DMS53 (cell line): ENCODE measurements around the gene PDK4.
"Not testable (repeated sequence)": the region's sequence is repeated elsewhere in the genome, so short reads cannot be mapped to it uniquely, and the experiment has no call there.

Source experiments
- DNase-seq: peaks from one replicate; lab custom pipeline; 2025; lab: John Stamatoyannopoulos, UW

The PDK4 gene

DNA sequence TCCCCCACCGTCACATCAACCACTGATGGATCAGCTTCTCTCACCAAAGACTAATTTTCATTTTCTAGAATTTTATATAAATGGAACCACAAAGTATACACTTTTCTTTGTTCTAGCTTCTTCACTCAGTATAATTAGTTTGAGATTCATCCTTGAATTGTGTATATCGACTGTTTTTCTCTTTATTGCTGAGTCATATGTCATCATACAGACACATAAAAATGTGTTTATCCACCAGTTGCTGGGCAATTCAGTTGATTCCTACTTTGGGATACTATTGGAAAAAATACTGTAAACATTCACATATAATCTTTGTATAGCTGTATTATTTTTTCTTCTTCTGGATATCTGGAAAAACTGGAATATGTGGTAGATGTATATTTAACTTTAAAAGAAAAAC is 26.6 kb downstream of the PDK4 start:
- peak; percentile 47 for DNase-seq

DNA sequence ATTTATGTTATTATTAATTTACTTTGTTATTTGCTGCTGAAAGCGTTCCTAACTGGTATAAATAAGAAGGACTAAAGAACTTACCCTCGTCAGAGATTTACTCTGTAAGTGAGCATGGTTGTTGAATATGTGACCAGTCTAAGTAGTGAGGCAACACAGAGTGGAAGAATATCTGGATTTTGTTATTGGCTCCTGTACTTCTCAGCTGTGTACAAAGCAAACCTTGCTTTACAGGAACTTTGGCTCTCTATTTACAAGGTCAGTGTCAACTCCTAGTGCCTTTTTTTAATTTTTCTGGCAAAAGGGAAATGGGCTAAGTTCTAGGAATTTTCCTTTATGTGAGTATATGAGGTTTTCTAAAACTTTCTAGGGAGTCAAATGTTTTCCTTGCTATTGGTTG is 35.6 kb downstream of the PDK4 start:
- no peak for DNase-seq

DNA sequence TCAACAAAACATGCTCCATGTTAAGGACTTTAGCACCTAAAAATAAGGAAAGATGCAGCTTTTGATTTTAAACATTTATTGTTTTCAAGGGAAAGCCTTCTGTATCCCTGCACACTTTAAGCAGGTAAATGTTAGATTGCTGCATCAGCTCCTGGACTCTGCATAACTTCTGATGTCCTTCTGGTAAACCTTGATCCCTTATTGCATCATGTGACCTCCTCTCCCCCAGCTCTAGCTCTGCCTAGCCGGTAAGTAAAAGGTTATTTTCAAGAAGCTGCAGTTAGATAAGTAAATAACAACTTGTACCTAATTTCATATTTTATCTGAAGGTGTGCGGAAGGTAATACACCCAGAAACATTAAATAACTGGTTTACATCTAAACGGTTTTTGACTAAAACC is 37.5 kb downstream of the PDK4 start:
- DNase-seq = no peak

DNA sequence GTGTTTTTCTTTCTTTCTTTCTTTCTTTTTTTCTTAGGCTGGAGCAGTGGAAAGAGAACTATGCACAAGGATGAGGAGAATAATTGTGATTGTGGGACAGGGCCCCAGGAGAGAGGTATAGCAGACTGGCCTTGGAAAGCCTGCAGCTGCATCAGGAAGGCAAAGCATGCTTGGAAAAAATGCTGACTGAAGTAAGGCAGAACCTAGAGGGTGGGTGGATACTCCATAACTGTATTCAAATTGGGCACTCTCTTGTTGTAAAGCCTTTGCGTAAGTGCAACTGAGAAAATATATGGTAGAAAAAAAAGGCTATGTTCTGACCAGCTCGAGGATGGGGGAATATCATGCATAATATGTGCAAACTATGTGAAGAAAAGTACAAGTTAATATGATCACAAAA is 39.5 kb downstream of the PDK4 start:
- no peak for DNase-seq

DNA sequence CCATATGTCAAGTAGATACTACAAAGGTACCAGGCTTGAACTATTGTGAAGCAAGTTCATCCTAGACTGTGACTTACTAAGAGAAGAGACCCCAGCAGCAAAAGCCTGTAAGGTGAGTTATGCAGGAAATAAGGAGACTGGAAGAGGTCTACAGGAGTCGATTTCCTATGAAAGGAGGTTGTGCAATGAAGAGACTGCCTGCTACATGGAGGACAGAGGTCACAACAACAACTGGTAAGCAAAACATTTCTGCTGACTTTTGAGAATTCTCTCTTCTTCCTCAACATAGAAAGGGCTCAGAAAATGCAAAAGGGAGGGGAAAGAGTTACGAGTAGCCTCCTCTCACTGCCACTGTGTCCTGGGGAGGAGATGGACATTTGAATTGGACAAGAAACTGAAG is 42.4 kb downstream of the PDK4 start:
- no peak for DNase-seq

DNA sequence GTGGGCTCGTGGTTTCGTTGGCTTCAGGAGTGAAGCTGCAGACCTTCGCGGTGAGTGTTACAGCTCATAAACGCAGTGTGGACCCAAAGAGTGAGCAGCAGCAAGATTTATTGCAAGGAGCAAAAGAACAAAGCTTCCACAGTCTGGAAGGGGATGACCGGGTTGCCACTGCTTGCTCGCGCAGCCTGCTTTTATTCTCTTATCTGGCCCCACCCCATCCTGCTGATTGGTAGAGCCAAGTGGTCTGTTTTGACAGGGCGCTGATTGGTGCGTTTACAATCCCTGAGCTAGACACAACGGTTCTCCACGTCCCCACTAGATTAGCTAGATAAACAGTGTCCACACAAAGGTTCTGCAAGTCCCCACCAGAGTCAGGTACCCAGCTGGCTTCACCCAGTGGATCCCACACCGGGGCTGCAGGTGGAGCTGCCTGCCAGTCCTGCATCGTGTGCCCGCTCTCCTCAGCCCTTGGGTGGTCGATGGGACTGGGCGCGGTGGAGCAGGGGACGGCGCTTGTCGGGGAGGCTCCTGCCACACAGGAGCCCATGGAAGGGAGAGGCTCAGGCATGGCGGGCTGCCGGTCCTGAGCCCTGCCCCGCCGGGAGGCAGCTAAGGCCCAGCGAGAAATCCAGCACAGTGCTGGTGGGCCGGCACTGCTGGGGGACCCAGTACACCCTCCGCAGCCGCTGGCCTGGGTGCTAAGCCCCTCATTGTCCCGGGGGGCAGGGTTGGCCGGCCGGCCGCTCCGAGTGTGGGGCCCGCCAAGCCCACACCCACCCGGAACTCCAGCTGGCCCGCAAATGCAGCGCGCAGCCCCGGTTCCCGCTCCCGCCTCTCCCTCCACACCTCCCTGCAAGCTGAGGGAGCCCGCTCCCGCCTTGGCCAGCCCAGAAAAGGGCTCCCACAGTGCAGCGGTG is 44.0 kb downstream of the PDK4 start:
- not testable (repeated sequence) for DNase-seq

DNA sequence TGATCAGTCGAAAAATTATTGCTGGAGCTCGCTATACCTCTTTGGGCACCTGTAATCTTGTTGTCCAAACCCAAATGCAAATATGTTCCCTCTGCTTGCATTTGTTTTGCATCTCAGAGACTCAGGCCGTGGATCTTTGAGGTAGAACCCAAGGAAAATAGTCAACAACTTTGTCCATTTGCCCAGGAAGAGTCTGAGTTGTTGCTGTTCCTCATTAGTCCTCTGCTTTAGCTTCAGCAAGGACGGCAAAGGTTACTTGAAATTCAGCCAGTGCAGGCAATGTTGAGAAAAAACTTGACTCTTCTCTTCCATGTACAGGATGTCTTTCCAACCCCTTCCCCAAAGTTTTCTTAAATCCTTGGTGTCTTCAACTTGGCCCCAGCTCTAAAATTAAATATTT is 45.8 kb downstream of the PDK4 start:
- DNase-seq = no peak

DNA sequence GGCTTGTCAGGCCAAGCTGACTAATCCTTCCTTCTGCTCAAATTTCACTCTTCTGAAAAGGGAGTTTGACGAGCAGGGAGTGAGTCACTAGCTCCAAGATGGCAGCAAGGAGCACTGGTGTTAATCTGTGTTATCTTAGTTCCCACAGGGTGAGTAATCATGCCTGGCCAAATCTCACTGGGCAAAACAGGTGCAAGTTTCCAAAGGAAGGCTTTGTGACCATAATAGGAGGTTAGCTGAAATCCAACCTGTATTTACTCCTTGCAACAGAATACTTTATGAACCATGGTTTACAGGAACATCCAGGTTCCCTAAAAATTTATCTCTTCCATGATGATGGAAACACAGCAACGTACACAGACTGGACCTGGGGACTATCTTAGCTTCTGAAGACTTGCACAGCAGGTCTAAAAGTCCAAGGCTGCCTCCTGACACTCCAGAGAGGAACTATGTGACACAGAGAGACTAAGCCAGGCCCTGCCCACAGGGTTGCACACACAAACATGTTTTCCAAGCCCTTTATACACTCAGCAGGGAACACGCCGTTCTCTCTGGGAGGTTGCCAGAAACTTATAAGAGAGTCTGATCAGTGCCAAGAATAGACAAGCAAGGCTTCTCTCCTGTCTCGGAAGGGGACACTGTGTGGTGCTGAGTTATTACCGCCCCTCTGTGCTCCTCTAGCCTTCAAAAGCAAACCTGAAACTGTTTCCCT is 46.3 kb downstream of the PDK4 start:
- peak; percentile 71 for DNase-seq

DNA sequence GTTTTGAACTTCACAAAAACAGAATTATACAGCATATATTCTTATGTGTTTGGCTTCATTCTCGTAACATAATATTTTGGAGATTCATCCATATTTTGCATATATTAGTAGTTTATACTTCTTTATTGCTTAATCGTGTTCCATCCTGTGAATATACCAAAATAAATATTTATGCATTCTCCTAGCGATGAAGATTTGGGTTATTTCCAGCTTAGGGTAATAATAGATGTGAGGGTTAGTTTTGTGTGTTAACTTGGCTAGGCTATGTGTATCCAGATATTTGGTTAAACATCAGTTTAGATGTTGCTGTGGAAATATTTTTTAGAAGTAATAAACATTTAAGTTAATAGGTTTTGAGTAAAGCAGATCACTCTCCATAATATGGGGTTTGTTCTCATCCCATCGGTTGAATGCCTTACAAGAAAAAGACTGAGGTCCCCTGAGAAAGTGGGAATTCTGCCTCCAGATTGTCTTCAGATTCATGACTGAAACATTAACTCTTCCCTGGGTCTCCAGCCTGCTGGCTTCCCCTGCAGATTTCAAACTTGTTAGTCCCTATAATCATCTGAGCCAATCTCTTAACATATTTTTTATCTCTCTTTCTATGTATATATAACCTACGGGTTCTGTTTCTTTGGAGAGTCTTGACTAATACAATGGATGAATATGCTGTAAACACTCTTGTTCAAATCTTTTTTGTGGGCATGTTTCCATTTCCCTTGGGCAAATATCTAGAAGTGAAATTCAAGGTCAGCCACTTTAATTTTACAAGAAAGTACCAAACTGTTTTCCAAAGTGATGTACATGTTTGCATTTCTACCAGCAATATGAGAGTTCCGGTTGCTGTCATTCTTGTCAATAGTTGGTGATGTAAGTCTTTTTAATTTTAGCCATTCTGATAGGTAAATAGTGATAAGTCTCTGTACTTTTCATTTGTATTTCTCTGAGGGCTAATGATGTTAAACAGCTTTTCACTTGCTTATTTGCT is 48.7 kb downstream of the PDK4 start:
- no peak for DNase-seq

DNA sequence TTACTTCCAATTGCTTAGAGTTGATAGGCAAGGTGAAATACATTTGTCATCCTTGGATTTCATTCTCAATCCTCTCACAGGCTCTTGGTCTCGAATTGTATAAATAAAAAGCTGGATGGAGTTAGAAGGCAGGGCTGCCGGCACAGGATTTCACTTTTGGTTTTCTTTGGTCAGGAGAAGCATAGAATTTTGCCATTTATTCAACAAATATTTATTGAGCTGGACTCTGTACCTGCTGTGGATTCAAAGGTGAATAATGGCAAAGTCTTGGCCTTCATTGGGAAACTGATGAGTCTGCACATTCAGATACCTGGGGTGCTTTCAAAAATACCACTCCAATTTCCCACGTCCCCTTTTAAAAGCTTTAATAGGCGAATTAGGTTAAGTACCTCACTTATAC is 49.7 kb downstream of the PDK4 start:
- DNase-seq = no peak

DNA sequence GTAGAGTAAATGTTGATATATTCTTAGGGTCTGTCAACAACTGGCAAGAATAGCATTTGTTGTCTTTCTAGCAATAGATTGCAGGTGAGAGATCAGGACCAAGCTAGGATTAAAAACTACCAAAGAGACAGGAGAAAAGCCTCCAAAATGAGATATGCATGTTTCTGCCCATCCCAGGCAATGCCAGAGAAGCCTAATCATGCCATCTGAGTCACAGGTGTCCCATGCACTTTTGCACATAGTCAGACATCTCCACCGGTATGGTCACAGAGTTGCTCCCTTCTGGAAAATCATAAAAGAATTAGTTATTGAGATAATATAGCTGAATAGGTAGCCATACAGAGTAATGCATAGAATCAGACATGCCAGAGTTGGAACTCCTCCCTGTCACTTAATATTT is 50.6 kb downstream of the PDK4 start:
- peak; percentile 19 for DNase-seq

DNA sequence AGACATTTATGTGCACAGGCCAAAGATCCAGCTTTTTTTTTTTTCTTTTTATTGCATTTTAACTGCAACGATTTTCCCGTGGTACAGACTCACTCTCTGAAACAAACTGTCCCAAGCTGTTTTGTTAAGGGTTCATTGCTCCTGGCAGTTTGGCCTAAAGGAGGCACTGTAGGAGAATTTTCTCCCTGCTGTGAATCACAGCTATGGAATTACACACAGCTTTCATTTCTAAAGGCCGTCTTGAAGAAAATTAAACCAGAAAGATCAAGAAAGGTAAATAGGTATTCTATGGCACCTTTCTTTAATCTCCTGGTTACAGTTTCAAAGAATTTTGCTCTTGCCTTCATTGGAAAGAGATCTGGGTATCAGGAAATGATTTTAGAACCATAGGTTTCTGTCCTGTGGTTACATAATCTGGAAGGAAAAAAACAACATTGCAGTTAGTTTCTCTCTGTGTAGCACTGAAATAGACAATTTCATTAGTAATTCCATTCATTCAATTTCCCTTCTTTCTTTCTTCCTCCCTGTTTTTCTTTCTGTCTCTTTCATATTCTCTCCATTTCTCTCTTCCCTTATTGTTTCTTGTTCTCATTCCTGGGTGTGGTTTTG is 51.2 kb downstream of the PDK4 start:
- DNase-seq = peak; percentile 82

DNA sequence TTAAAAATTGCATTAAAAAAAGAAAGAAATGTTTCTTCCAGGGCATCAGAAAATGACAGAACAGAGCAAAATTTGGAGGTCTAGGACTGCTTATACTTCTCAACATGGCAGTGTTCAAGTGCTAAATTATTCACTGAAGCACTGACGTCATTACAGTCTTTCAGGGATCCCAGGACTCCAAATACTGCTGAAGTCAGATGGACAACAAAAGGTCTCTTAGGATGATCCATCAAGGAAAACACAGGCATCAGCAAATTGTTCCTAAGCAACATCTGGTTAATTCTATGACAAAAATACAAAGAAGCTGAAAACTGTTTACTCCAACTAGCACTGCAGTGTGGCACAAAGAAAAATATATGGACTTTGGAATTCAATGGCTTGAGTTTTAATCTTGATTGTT is 52.1 kb downstream of the PDK4 start:
- no peak for DNase-seq

DNA sequence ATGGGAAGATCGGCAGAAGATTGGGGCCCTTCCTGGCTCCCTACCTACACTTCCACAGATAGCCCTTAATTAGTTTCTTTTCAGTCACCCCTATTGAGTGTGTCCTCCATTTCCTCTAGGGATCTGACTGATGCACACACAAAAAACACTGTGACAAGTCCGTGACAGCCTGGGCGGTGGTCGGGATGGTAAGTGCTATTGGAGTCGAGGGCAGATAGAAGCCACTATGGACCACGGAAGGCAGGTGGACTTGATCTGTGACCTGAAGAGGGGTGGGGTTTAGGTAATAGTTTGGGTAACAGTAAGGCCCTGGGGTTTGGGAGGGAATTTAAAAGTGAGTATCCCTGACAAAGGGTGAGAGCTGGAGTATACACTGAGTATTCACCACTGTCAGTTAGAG is 53.0 kb downstream of the PDK4 start:
- no peak for DNase-seq

DNA sequence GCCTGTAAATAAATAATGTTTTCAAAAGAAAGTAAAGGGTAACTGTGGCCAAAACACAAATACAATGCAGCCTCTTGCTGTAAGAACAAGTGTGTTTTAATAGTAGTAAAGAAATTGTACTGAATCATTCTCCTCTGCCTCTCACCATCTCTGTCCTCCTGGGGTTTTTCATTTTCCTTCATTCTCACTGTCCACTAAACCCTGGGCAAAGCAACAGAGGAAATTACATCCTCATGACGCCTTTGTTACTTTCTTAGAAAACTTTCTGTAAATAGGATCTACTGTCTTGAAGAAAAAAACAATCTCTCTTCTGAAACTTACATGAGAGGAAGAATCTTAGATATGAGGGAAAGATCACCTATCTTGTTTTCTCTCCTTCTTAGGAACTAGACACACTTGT is 56.0 kb downstream of the PDK4 start:
- no peak for DNase-seq

DNA sequence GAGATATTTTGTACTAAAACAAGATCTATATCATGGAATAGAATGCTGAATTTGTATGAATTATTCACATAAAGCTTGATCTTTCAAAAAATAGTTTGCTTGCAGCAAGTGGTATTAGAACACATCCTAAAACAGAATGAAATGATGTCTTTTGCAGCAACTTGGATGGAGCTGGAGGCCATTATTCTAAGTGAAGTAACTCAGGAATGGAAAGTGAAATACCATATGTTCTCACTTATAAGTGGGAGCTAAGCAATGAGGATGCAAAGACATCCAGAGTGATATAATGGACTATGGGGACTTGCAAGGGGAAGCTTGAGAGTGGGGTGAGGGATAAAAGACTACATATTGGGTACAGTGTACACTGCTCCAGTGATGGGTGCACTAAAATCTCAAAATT is 56.9 kb downstream of the PDK4 start:
- no peak for DNase-seq

DNA sequence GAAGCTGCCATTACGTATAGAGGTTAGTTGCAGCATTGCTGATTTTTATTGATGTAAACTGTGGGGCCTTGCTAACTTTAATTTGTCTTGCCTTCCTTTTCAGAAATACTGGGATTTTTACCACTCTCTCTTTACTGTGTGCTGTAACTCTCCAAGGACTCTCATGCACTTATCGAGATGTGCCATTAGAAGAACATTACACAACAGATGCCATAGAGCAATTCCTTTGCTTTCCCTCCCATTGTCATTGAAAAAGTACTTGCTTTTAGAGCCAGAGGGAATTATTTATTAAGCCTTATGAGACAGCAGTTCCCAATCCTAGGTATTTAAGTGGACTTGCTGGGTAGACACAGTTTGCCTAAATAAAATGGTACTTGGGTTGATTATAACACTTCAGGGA is 58.8 kb downstream of the PDK4 start:
- no peak for DNase-seq

DNA sequence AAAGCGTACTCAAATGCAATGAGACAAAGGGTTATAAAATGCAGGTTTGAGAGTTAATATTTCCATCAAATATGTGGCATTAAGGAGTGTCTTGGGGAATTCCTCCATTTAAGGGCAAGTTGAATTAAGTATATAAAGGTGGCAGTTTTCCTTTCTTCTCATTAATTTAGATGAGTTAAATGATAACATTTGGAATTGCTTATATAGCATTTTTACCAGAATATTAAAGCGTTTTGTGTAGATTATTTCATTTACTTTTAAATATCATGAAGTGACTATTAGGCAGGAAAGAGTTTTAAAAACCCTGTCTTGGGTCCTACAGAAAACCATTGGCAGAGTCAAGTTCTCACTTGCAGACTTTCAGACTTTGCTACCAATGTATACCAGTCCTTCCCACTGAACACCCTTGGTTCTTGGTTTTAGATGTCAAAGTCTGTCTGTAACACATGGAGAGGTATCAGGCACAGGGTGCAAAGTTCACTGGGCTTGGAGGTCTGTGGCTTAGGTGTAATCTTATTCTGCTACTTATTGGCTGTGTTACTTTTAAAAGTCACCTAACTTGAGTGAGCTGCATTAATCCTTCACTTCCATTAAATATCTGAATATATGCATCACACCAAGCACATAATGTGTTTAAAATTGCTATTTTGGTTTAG is 59.5 kb downstream of the PDK4 start:
- DNase-seq = no peak

DNA sequence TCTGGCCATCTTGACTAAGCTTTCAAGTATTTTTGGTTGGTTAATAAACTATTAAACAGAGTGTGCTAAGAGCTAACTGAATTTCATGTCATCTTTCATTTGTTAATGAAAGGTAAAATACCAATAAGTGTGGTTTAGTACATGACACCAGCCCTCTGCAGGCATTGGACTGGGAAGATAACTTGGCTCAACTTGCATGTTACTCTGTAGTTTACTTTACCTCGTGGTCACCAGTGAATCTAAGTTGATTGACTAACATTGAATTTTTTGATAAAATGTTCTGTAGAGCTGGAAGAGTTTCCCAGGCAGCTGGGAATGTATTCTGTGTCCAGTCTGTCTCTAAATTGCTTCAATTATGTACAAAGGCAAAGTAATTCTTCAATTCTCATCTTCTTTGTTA is 60.7 kb downstream of the PDK4 start:
- DNase-seq = no peak

DNA sequence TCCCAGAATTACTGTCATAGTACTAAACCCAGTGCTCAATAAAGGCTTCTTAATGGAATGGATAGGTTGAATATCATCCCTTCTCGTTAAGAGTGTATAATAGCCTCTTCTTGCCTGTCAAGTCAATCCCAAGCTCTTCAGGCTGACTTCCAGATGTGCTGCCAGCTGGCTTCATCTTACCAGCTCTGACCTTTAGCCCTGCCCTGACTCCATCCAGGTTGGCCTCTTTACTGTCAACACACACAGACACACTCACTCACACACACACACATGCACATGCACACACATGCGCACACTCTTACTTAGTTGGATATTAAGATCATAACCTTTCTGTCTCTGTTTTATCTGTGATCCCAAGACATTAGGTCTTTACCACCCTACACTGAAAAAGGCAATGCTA is 61.5 kb downstream of the PDK4 start:
- DNase-seq = no peak
